GM18951 (cell line): ENCODE measurements around the gene BID.

Source experiments
- POLR2A ChIP-seq: IDR thresholded peaks from 4 replicates; pipeline ENCODE4 v1.6.1; 2011; ENCODE audit warnings: mild to moderate bottlenecking; ENCODE audit not compliant: insufficient read length, insufficient read depth; ENCODE audit errors: extremely low read depth
- in situ Hi-C: fragments of 300-500 bp; cut with MboI; formaldehyde crosslinking; loops from one replicate; pipeline ENCODE4 v1.12.0; 2022; ENCODE audit warnings: low sequenced_read_pairs, mixed read lengths, inconsistent platforms; ENCODE audit not compliant: unreplicated experiment

Gene BID

GRCh38 chr22:17794726-17795542 lies 20.7 kb upstream of the BID start:
- TF ChIP-seq POLR2A = no peak
- in situ Hi-C loops = no loop called here

DNA sequence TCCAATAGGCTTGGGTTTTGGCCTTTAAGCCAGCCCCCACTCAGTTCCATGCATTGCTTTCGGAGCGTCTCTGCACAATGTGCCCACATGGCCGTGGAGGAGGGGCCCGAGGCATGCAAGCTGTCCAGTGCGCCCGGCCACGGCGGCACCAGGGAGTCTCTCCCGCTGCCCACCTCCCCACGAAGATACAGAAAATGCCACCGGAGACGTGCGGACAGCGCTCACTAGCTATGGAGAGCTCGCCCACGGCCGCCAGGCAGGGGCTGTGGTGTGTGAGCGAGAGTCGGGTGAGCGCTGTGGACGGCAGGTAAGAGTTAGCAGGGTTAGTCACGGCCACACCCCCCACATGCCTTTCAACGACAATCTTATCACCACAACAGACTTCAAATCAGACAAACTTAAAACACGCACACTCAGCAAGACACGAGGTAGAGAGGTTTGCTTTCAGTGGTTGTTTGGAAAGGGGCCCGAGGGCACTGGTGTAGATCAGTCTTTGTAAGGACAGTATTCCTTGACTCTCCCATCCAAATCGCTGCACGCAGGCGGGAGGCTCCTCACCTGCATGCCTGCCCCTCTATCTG lies 18.7 kb upstream of the BID start:
- no peak for TF ChIP-seq POLR2A

DNA sequence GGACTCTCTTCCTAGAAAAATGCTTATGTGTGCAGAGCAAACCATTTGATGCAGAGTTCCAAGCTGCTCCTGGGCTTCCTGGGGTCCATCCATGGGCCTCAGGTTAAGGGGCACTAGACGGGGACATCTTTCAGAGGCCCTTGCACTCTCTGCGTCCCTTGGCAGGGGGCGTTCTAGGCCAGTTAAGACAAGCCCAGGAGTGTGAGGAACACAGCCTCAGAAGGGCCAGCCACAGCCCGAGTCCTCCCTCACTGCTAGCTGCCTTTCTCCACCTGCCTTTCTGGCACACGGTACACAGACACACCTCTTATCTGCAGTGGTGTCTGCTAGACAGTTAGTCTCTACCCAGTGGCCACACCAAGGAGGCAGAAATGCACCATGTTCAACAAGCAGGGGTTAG lies 18.0 kb upstream of the BID start:
- in situ Hi-C loops = no loop called here
- TF ChIP-seq POLR2A = no peak

More for the DNA sequence above, 18.7 kb upstream of the BID start:
- in situ Hi-C loops = no loop called here

DNA sequence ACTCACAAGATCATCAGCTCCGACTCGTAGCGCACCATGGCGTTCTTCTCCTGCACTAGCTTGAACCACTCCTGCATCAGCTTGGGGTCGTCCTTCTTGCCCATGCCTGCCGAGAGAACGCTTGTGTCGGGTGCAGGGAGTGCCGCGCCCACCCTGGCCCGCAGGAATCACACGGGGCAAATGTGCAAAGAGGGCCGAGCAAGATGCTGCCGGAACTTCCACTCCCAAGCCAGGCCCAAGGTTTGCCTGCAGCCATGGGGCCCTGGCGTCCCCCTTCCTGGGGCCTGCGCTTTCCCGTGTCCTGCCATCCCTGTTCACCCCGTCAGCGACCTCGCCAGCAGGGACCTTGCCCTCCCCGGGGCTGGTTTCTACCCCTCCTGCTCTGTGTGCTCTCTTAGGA lies 16.9 kb upstream of the BID start:
- TF ChIP-seq POLR2A = no peak
- in situ Hi-C loops = no loop called here

DNA sequence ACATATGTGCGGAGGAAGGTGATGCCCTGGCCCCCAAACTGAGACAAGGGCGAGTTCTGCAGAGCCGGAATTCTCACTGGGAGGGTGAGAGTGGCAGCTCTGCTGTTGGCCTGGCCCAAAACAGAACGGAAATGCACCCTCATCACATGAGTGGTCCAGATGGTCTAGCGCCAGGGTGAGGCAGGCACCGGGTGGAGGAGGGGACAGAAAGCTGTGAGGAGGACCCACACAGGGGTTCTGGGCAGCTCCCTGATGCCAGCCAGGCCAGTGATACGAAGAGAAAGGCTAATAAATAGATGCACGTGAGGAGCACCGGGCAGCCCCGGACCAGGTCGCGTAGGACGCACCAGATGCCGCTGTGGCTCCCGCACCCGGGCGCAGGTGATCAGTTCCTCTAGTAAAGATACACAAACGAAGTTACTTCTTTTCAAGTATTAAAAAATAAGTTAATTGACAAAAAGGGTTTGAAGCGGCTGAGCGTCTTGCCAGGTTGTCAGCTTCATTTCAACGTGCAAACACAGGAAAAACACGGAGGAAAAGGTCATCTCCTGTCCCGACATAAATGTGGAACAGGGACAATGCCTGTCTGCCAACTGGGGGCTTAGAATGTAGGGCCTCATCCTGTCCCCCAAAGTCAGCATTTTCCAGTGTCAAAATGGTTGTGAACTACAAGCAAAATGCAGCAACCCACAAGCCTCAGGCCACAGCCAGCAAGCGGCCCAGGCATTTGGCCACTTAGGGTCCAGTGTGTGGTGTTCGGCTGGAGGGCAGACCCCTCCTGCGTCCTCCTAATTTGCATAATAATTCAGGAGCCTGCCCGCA lies 15.3 kb upstream of the BID start:
- in situ Hi-C loops = no loop called here
- no peak for TF ChIP-seq POLR2A

- no peak for TF ChIP-seq POLR2A
- in situ Hi-C loops = no loop called here
Observed at GRCh38 chr22:17788528-17789378, 14.5 kb upstream of the BID start.

GRCh38 chr22:17787716-17788330 lies 13.6 kb upstream of the BID start:
- TF ChIP-seq POLR2A = no peak
- in situ Hi-C loops = no loop called here

- in situ Hi-C loops = no loop called here
- no peak for TF ChIP-seq POLR2A
Observed at GRCh38 chr22:17787241-17787640, 13.0 kb upstream of the BID start.

GRCh38 chr22:17786435-17787161 lies 12.3 kb upstream of the BID start:
- in situ Hi-C loops = no loop called here
- no peak for TF ChIP-seq POLR2A

GRCh38 chr22:17785185-17786184 lies 11.2 kb upstream of the BID start:
- TF ChIP-seq POLR2A = no peak
- in situ Hi-C loops = no loop called here

- in situ Hi-C loops = no loop called here
- TF ChIP-seq POLR2A = no peak
Observed at GRCh38 chr22:17784776-17785175, 10.5 kb upstream of the BID start.
